IMR-90 (cell line): ENCODE measurements around the gene PIEZO2. TPM values are rescaled to one million over a fixed set of nuclear protein-coding genes. Genes with fewer than 3 reads are reported as not detected.

Source experiments
- ATAC-seq: fragments of 200-7000 bp; cut with Tn5 transposase; 2 replicates; pipeline ENCODE4 v1.9.1; 2020; ENCODE audit warnings: low read depth, mild to moderate bottlenecking, moderate library complexity
- BruUV-seq: library from RNA; stranded (reverse); fragments of 400-500 nt; replicated peaks from 2 replicates; lab custom pipeline; 2021; lab: Mats Ljungman, UMichigan
- CTCF ChIA-PET: fragments of 300-600 bp; formaldehyde crosslinking; extraction: SDS; loops from one replicate; lab custom pipeline; 2021; ENCODE audit warnings: antibody characterized with exemption; lab: Yijun Ruan, JAX
- POLR2A ChIA-PET: fragments of 300-600 bp; sonication (Branson Sonifier 250); formaldehyde crosslinking; loops from one replicate; lab custom pipeline; 2022; ENCODE audit warnings: antibody characterized with exemption; ENCODE audit not compliant: unreplicated experiment; lab: Charles Lee
- DNase-seq: peaks from one replicate; pipeline ENCODE4 v3.0.0; 2013
- H2AFZ ChIP-seq: replicated peaks from 2 replicates; pipeline ENCODE3; 2013; ENCODE audit warnings: low read length, mild to moderate bottlenecking; ENCODE audit not compliant: poor library complexity
- H2AK5ac ChIP-seq: 2 replicates; pipeline ENCODE4 v1.6.1; 2013; ENCODE audit warnings: low read depth, low read length, inconsistent platforms
- H2AK9ac ChIP-seq: replicated peaks from 2 replicates; pipeline ENCODE3; 2013; ENCODE audit warnings: mild to moderate bottlenecking, low read depth, low read length, moderate library complexity; ENCODE audit not compliant: poor library complexity
- H2BK120ac ChIP-seq: 2 replicates; pipeline ENCODE4 v1.6.1; 2013; ENCODE audit warnings: low read depth, low read length, inconsistent platforms
- H2BK15ac ChIP-seq: 3 replicates; pipeline ENCODE4 v1.6.1; 2013; ENCODE audit warnings: low read depth, low read length, inconsistent platforms
- H2BK20ac ChIP-seq: 2 replicates; pipeline ENCODE4 v1.6.1; 2013; ENCODE audit warnings: low read depth, mild to moderate bottlenecking, inconsistent platforms, low read length, moderate library complexity
- H2BK5ac ChIP-seq: 2 replicates; pipeline ENCODE4 v1.6.1; 2013; ENCODE audit warnings: mild to moderate bottlenecking, low read depth, low read length, inconsistent platforms; ENCODE audit not compliant: poor library complexity, severe bottlenecking
- H3K14ac ChIP-seq: replicated peaks from 2 replicates; pipeline ENCODE4 v1.6.1; 2013; ENCODE audit warnings: low read depth, low read length, inconsistent platforms
- H3K18ac ChIP-seq: 2 replicates; pipeline ENCODE4 v1.6.1; 2013; ENCODE audit warnings: low read depth, low read length, control low read depth
- H3K23ac ChIP-seq: 2 replicates; pipeline ENCODE4 v1.6.1; 2013; ENCODE audit warnings: low read depth, low read length, inconsistent platforms
- H3K27ac ChIP-seq: 2 replicates; pipeline ENCODE4 v1.5.1; 2013; ENCODE audit warnings: mild to moderate bottlenecking, control low read depth, low read length; ENCODE audit not compliant: insufficient read depth
- H3K27me3 ChIP-seq: 2 replicates; pipeline ENCODE4 v1.6.1; 2013; ENCODE audit warnings: low read length; ENCODE audit not compliant: control insufficient read depth, insufficient read depth
- H3K36me3 ChIP-seq: 2 replicates; pipeline ENCODE4 v1.6.1; 2013; ENCODE audit warnings: low read length, mixed read lengths; ENCODE audit not compliant: control insufficient read depth, insufficient read depth
- H3K4ac ChIP-seq: 2 replicates; pipeline ENCODE4 v1.6.1; 2013; ENCODE audit warnings: low read depth, low read length, inconsistent platforms
- H3K4me1 ChIP-seq: 2 replicates; pipeline ENCODE4 v1.6.1; 2013; ENCODE audit warnings: low read length, mixed read lengths; ENCODE audit not compliant: control insufficient read depth, insufficient read depth
- H3K4me2 ChIP-seq: 2 replicates; pipeline ENCODE4 v1.6.1; 2013; ENCODE audit warnings: low read depth, mild to moderate bottlenecking, control low read depth, low read length, moderate library complexity
- H3K4me3 ChIP-seq: 2 replicates; pipeline ENCODE4 v1.5.1; 2013; ENCODE audit warnings: low read depth, mild to moderate bottlenecking, control low read depth, low read length, moderate library complexity; ENCODE audit not compliant: insufficient read depth
- H3K56ac ChIP-seq: 2 replicates; pipeline ENCODE4 v1.6.1; 2013; ENCODE audit warnings: low read length, inconsistent platforms; ENCODE audit not compliant: insufficient read depth; ENCODE audit errors: extremely low read depth
- H3K79me1 ChIP-seq, 2 experiments: 2 replicates each; pipeline ENCODE4 v1.6.1; 2013; ENCODE audit warnings: low read length in 2 of 2, inconsistent platforms in 1 of 2, low read depth in 1 of 2
- H3K9ac ChIP-seq: 2 replicates; pipeline ENCODE4 v1.6.1; 2013; ENCODE audit warnings: low read depth, low read length, control low read depth
- H3K9me1 ChIP-seq: 2 replicates; pipeline ENCODE4 v1.6.1; 2013; ENCODE audit warnings: low read length, inconsistent platforms; ENCODE audit not compliant: insufficient read depth
- H3K9me3 ChIP-seq: 2 replicates; pipeline ENCODE4 v1.6.1; 2013; ENCODE audit warnings: low read length; ENCODE audit not compliant: control insufficient read depth, insufficient read depth
- H4K20me1 ChIP-seq: 2 replicates; pipeline ENCODE4 v1.6.1; 2013; ENCODE audit warnings: low read length, inconsistent platforms; ENCODE audit not compliant: insufficient read depth
- H4K5ac ChIP-seq: 2 replicates; pipeline ENCODE4 v1.6.1; 2013; ENCODE audit warnings: mild to moderate bottlenecking, low read depth, low read length, control low read depth
- H4K8ac ChIP-seq, 2 experiments: 2 replicates each; pipeline ENCODE4 v1.6.1; 2013; ENCODE audit warnings: low read depth in 2 of 2, low read length in 2 of 2, control low read depth in 1 of 2, inconsistent platforms in 1 of 2
- H4K91ac ChIP-seq: 2 replicates; pipeline ENCODE4 v1.6.1; 2013; ENCODE audit warnings: low read depth, low read length, inconsistent platforms; ENCODE audit not compliant: insufficient read depth
- BHLHE40 ChIP-seq: fragments of 150-350 bp; IDR thresholded peaks from 2 replicates; pipeline ENCODE4 v1.6.1; 2016; ENCODE audit warnings: mild to moderate bottlenecking, low read depth, low read length
- CEBPB ChIP-seq: IDR thresholded peaks from 2 replicates; pipeline ENCODE4 v1.6.1; 2012; ENCODE audit warnings: low read depth, low read length, improper control_type of control experiment
- CHD1 ChIP-seq: IDR thresholded peaks from 2 replicates; pipeline ENCODE4 v1.6.1; 2012; ENCODE audit warnings: low read depth, low read length, improper control_type of control experiment
- ELK1 ChIP-seq: fragments of 150-350 bp; IDR thresholded peaks from 2 replicates; pipeline ENCODE4 v1.6.1; 2016; ENCODE audit warnings: low read depth, mild to moderate bottlenecking, low read length, moderate library complexity, borderline replicate concordance
- FOS ChIP-seq: fragments of 150-350 bp; IDR thresholded peaks from 2 replicates; pipeline ENCODE4 v1.6.1; 2016; ENCODE audit warnings: low read depth, low read length
- MAFK ChIP-seq: IDR thresholded peaks from 2 replicates; pipeline ENCODE4 v1.6.1; 2012; ENCODE audit warnings: low read depth, low read length, improper control_type of control experiment
- MXI1 ChIP-seq: IDR thresholded peaks from 2 replicates; pipeline ENCODE4 v1.6.1; 2012; ENCODE audit warnings: low read depth, mild to moderate bottlenecking, low read length, moderate library complexity, borderline replicate concordance
- NFE2L2 ChIP-seq: fragments of 150-350 bp; IDR thresholded peaks from 2 replicates; pipeline ENCODE4 v1.6.1; 2016; ENCODE audit warnings: low read depth, mild to moderate bottlenecking, low read length
- POLR2A ChIP-seq: IDR thresholded peaks from 2 replicates; pipeline ENCODE4 v1.6.1; 2012; ENCODE audit warnings: mild to moderate bottlenecking, low read depth, low read length
- RAD21 ChIP-seq: IDR thresholded peaks from 2 replicates; pipeline ENCODE4 v1.6.1; 2012; ENCODE audit warnings: low read length, improper control_type of control experiment
- RCOR1 ChIP-seq: IDR thresholded peaks from 2 replicates; pipeline ENCODE4 v1.6.1; 2012; ENCODE audit warnings: mild to moderate bottlenecking, low read length, improper control_type of control experiment; ENCODE audit not compliant: insufficient replicate concordance
- RFX5 ChIP-seq: IDR thresholded peaks from 2 replicates; pipeline ENCODE4 v1.8.0; 2012; ENCODE audit warnings: low read depth, mild to moderate bottlenecking, low read length, moderate library complexity
- SMC3 ChIP-seq: fragments of 150-350 bp; IDR thresholded peaks from 2 replicates; pipeline ENCODE4 v1.6.1; 2016; ENCODE audit warnings: low read depth, mild to moderate bottlenecking, antibody characterized with exemption, low read length, moderate library complexity
- USF2 ChIP-seq: fragments of 150-350 bp; IDR thresholded peaks from 2 replicates; pipeline ENCODE4 v1.6.1; 2017; ENCODE audit warnings: mild to moderate bottlenecking, antibody characterized with exemption, low read length, low read depth
- WGBS, 2 experiments: methylation state at CpG; one replicate each; pipeline versions ENCODE4 v1.1.5 to v1.1.7; 2013; ENCODE audit warnings: missing lambda C conversion rate in 2 of 2; ENCODE audit not compliant: insufficient read length in 1 of 2; ENCODE audit errors: extremely low coverage in 2 of 2; 5-methylcytosine and 5-hydroxymethylcytosine counted together
- dilution Hi-C: fragments of 300-500 bp; cut with HindIII; formaldehyde crosslinking; loops from one replicate; pipeline ENCODE4 v1.14.3; 2018; ENCODE audit warnings: low sequenced_read_pairs; ENCODE audit not compliant: unreplicated experiment
- in situ Hi-C: fragments of 300-500 bp; cut with MboI; formaldehyde crosslinking; loops from 3 replicates; pipeline ENCODE4 v1.14.3; 2019; ENCODE audit warnings: low sequenced_read_pairs, inconsistent platforms, mixed read lengths
- intact Hi-C: fragments of 100-400 bp; cut with micrococcal nuclease; formaldehyde crosslinking; loops from 2 replicates; pipeline ENCODE4 v1.10.0; 2022
- polyA plus RNA-seq, 3 experiments: library from polyadenylated mRNA; depleted of rRNA; stranded (reverse); fragments of >200 nt; gene quantifications; 2 replicates each; pipeline ENCODE4 v1.2.3, GENCODE V29; 2012; ENCODE audit warnings: low replicate concordance in 1 of 3
- total RNA-seq: library from RNA; depleted of rRNA; stranded (reverse); fragments of >200 nt; gene quantifications from 2 replicates; pipeline ENCODE4 v1.2.3, GENCODE V29; 2012

The PIEZO2 gene
- total and polyA plus RNA-seq, 2 of the 4 experiments (the other 2 are of a cell fraction) = 2.4 to 4.1 TPM

GRCh38 chr18:10838553-10838952, 310.8 kb downstream of the PIEZO2 start:
- H3K36me3 ChIP-seq = peaks cover 2% of the 10 kb centered on the region; the same call in 1 of the 2 replicates
- ATAC-seq (peak; percentile 48), DNase-seq (peak; percentile 87)
- no TSS peak for BruUV-seq
- no peak overlapping the region for H2BK5ac ChIP-seq
- H2BK15ac ChIP-seq = no peak overlapping the region
- no peak overlapping the region for H3K56ac ChIP-seq
- no peaks in the 10 kb centered on the region for H3K27me3 ChIP-seq
- H3K27ac ChIP-seq = no peak overlapping the region
- in situ Hi-C loops = no loop called here
- WGBS, 2 experiments = no CpG with 5 or more reads among the region's 2 CpGs
- dilution Hi-C loops = no loop called here
- H3K18ac ChIP-seq = no peak overlapping the region
- no peak overlapping the region for H3K4me2 ChIP-seq
- no peaks in the 10 kb centered on the region for H3K9me3 ChIP-seq
- H2AK5ac ChIP-seq = no peak overlapping the region
- no peak overlapping the region for H2BK120ac ChIP-seq
- peaks cover 7% of the 10 kb centered on the region for H3K4me1 ChIP-seq
- H3K23ac ChIP-seq = no peak overlapping the region
- H2BK20ac ChIP-seq = no peak overlapping the region
- H4K5ac ChIP-seq = no peak overlapping the region
- H3K4ac ChIP-seq = no peak overlapping the region
- H3K14ac ChIP-seq = no peak overlapping the region
- no peak overlapping the region for H3K9ac ChIP-seq
- no peak overlapping the region for H3K4me3 ChIP-seq
- intact Hi-C loops = loop anchor here (5.0 kb wide), 1 partner anchor 276 kb away; no protein-coding TSS in a partner anchor
- H4K20me1 ChIP-seq = no peaks in the 10 kb centered on the region
- H2AK9ac ChIP-seq = no peak overlapping the region
- H3K79me1 ChIP-seq = no peaks in the 10 kb centered on the region
- H4K8ac ChIP-seq = no peak overlapping the region
- no peaks in the 10 kb centered on the region for H3K9me1 ChIP-seq
- H2AFZ ChIP-seq = no peak overlapping the region
- H4K91ac ChIP-seq = no peak overlapping the region
- POLR2A ChIA-PET = no interaction called here
- CTCF ChIA-PET = no interaction called here
- TF ChIP-seq MAFK (no peak), POLR2A (no peak), USF2 (0 out of 2 replicates have a peak, but pooled peaks have one; percentile 37), RCOR1 (no peak), MXI1 (no peak), SMC3 (no peak), BHLHE40 (no peak), RFX5 (no peak), NFE2L2 (no peak), CHD1 (no peak), CEBPB (no peak), FOS (peak; percentile 31; the same call in 1 of the 2 replicates), RAD21 (no peak), ELK1 (no peak)
